Osteocyte (in vitro differentiated cells): Measurements from ENCODE around the gene PPIL6. TPM values are rescaled to one million over a fixed set of nuclear protein-coding genes. Genes with fewer than 3 reads are reported as not detected.
"Not testable (repeated sequence)": the region's sequence is repeated elsewhere in the genome, so short reads cannot be mapped to it uniquely, and the experiment has no call there.

Source experiments
- DNase-seq: peaks from one replicate; pipeline ENCODE4 v3.0.0; 2021; ENCODE audit warnings: mixed read lengths; ENCODE audit not compliant: unreplicated experiment; ENCODE audit errors: extremely low spot score
- H3K27ac Mint-ChIP-seq: one replicate; pipeline ENCODE4 v1.8.0; 2021; ENCODE audit warnings: mild to moderate bottlenecking, mixed read lengths; ENCODE audit not compliant: unreplicated experiment
- H3K27me3 Mint-ChIP-seq: one replicate; pipeline ENCODE4 v1.8.0; 2021; ENCODE audit warnings: mixed read lengths; ENCODE audit not compliant: unreplicated experiment
- H3K36me3 Mint-ChIP-seq: one replicate; pipeline ENCODE4 v1.8.0; 2021; ENCODE audit warnings: mixed read lengths; ENCODE audit not compliant: unreplicated experiment
- H3K4me1 Mint-ChIP-seq: one replicate; pipeline ENCODE4 v1.8.0; 2021; ENCODE audit warnings: mixed read lengths; ENCODE audit not compliant: unreplicated experiment
- H3K4me3 Mint-ChIP-seq: one replicate; pipeline ENCODE4 v1.8.0; 2021; ENCODE audit warnings: mild to moderate bottlenecking, moderate library complexity, mixed read lengths; ENCODE audit not compliant: unreplicated experiment
- H3K9me3 Mint-ChIP-seq: one replicate; pipeline ENCODE4 v1.8.0; 2021; ENCODE audit warnings: mixed read lengths; ENCODE audit not compliant: unreplicated experiment
- CTCF ChIP-seq: fragments of 200-600 bp; sonication (generic); IDR thresholded peaks from 2 replicates; pipeline ENCODE4 v1.5.0; 2021; ENCODE audit warnings: antibody characterized with exemption, mild to moderate bottlenecking, moderate library complexity
- total RNA-seq: library from RNA; stranded (reverse); gene quantifications from 2 replicates; pipeline ENCODE4 v1.2.1, GENCODE V29; 2021

PPIL6 gene
- total RNA-seq, 1 donor from 2014 or later, result 1.9 TPM

GRCh38 chr6:109372130-109372529 is 68.3 kb downstream of the PPIL6 start:
- H3K36me3 Mint-ChIP-seq, result peaks cover 69% of the 10 kb centered on the region
- H3K4me1 Mint-ChIP-seq, result no peaks in the 10 kb centered on the region
- H3K9me3 Mint-ChIP-seq, result no peaks in the 10 kb centered on the region
- no peak for DNase-seq
- no peaks in the 10 kb centered on the region for H3K27me3 Mint-ChIP-seq
- TF ChIP-seq CTCF, result no peak
- H3K27ac Mint-ChIP-seq, result no peak overlapping the region
- H3K4me3 Mint-ChIP-seq, result no peak overlapping the region

- TF ChIP-seq CTCF, result no peak
- Mint-ChIP-seq H3K36me3 (peaks cover 62% of the 10 kb centered on the region), H3K4me3 (no peak overlapping the region), H3K27me3 (no peaks in the 10 kb centered on the region), H3K4me1 (no peaks in the 10 kb centered on the region), H3K27ac (no peak overlapping the region), H3K9me3 (no peaks in the 10 kb centered on the region)
- no peak for DNase-seq
These were observed 69.6 kb downstream of the PPIL6 start for GRCh38 chr6:109370792-109371191.

- Mint-ChIP-seq H3K27me3 (no peaks in the 10 kb centered on the region), H3K36me3 (peaks cover 60% of the 10 kb centered on the region), H3K27ac (no peak overlapping the region), H3K9me3 (no peaks in the 10 kb centered on the region), H3K4me1 (no peaks in the 10 kb centered on the region), H3K4me3 (no peak overlapping the region)
- DNase-seq, result no peak
- no peak for TF ChIP-seq CTCF
These were observed 70.1 kb downstream of the PPIL6 start for GRCh38 chr6:109370336-109370735.

GRCh38 chr6:109369728-109370127 is 70.7 kb downstream of the PPIL6 start:
- Mint-ChIP-seq H3K4me3 (no peak overlapping the region), H3K27me3 (no peaks in the 10 kb centered on the region), H3K9me3 (no peaks in the 10 kb centered on the region), H3K36me3 (peaks cover 59% of the 10 kb centered on the region), H3K27ac (no peak overlapping the region), H3K4me1 (no peaks in the 10 kb centered on the region)
- DNase-seq, result no peak
- no peak for TF ChIP-seq CTCF

GRCh38 chr6:109364382-109365078 is 75.9 kb downstream of the PPIL6 start:
- not testable (repeated sequence) for H3K9me3 Mint-ChIP-seq, H3K4me3 Mint-ChIP-seq, H3K27ac Mint-ChIP-seq, DNase-seq, H3K27me3 Mint-ChIP-seq, H3K4me1 Mint-ChIP-seq
- H3K36me3 Mint-ChIP-seq, result peaks cover 55% of the 10 kb centered on the region
